Esophagus muscularis mucosa (tissue), 3 donors: Measurements from ENCODE around the gene SULT1A2.

Experiments
- CTCF ChIP-seq, 3 experiments: fragments of 200-600 bp in 2 of 3; fragments of 450-650 bp in 1 of 3; sonication (generic) in 2 of 3; IDR thresholded peaks; one replicate each; pipeline ENCODE4 v1.5.1; 2017 to 2019; ENCODE audit warnings: antibody characterized with exemption in 3 of 3, mild to moderate bottlenecking in 2 of 3, moderate library complexity in 1 of 3
- POLR2A ChIP-seq: fragments of 450-650 bp; IDR thresholded peaks from one replicate; pipeline ENCODE4 v1.6.1; 2017; ENCODE audit warnings: antibody characterized with exemption, moderate library complexity, mild to moderate bottlenecking, low read depth
- POLR2AphosphoS5 ChIP-seq, 2 donors: sonication (generic); formaldehyde crosslinking; IDR thresholded peaks; one replicate each; pipeline ENCODE4 v1.6.1; 2017; ENCODE audit warnings: antibody characterized with exemption in 2 of 2

GRCh38 chr16:28589930-28590329 lies 6.9 kb downstream of the SULT1A2 start:
- TF ChIP-seq CTCF (IDR thresholded peaks at IDR 0.05) (no peak), POLR2A (no peak), POLR2AphosphoS5 (IDR thresholded peaks at IDR 0.05) (no peak)
